ENCODE measurements around the gene ASCL5.

Gene ASCL5

DNA sequence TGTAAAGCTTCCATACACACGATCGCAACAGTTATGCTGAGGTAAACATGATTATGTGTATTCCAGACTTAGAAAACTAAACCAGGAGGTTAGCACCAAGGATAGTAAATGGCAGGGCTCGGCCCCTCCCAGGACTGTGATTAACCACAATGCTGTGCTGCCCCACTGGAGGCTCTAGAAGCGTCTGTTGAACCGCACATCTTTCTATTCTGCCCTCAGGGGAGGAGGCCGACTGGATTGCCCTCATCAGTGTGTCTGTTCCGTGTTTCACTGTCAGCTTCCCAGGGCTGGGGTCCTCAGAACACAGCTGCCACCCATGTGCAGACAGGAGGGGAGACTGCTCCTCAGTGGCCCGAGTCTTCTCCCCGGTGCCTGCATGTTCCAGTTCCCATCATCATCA lies 12.8 kb upstream of the ASCL5 start:
- Mint-ChIP-seq H3K4me1 (peaks cover 12% of the 10 kb centered on the region), H3K27me3 (ENCODE audit: low read depth, poor library complexity) (peaks cover 8% of the 10 kb centered on the region), H3K27ac (no peak overlapping the region), H3K9me3 (no peaks in the 10 kb centered on the region), H3K4me3 (no peak overlapping the region), H3K36me3 (ENCODE audit: low read depth) (peaks cover 54% of the 10 kb centered on the region)
- TF ChIP-seq, protein P1, sequence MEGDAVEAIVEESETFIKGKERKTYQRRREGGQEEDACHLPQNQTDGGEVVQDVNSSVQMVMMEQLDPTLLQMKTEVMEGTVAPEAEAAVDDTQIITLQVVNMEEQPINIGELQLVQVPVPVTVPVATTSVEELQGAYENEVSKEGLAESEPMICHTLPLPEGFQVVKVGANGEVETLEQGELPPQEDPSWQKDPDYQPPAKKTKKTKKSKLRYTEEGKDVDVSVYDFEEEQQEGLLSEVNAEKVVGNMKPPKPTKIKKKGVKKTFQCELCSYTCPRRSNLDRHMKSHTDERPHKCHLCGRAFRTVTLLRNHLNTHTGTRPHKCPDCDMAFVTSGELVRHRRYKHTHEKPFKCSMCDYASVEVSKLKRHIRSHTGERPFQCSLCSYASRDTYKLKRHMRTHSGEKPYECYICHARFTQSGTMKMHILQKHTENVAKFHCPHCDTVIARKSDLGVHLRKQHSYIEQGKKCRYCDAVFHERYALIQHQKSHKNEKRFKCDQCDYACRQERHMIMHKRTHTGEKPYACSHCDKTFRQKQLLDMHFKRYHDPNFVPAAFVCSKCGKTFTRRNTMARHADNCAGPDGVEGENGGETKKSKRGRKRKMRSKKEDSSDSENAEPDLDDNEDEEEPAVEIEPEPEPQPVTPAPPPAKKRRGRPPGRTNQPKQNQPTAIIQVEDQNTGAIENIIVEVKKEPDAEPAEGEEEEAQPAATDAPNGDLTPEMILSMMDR (IDR thresholded peaks at IDR 0.05): no peak
- DNase-seq: no peak

- Mint-ChIP-seq H3K27me3 (ENCODE audit: low read depth, poor library complexity) (peaks cover 8% of the 10 kb centered on the region), H3K4me3 (no peak overlapping the region), H3K36me3 (ENCODE audit: low read depth) (peaks cover 54% of the 10 kb centered on the region), H3K9me3 (no peaks in the 10 kb centered on the region), H3K27ac (no peak overlapping the region), H3K4me1 (peaks cover 12% of the 10 kb centered on the region)
- TF ChIP-seq, protein P1 (IDR thresholded peaks at IDR 0.05): no peak
- no peak for DNase-seq
These were observed 12.3 kb upstream of the ASCL5 start for GRCh38 chr1:201139306-201139705.

DNA sequence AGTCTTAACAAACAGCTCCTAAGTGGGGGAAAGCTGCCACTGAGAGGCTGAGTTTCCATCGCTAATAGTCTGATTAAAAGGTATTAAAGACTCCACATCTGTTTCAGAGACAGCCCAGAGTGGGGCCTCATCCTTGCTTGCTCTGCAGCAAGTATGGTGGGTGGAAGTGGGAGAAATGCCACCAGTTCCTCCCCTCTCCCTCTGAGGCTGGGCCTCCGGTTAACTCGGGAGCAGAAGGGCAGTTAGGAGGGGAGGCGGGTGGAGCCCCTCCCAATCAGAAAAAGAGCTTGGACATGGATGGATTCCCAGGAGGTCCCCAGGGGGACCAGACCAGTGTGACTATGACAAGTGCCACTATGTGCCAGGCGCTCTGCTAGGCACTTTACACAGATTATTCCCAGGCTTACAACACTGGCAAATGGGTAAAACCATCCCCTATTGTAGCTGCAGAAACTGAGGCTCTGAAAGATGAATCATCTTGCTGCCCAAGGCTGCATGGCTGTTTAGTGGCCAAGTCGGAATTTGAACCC lies 11.4 kb upstream of the ASCL5 start:
- H3K4me1 Mint-ChIP-seq: peaks cover 12% of the 10 kb centered on the region
- H3K27ac Mint-ChIP-seq: no peak overlapping the region
- H3K27me3 Mint-ChIP-seq (ENCODE audit: low read depth, poor library complexity): peaks cover 11% of the 10 kb centered on the region
- H3K9me3 Mint-ChIP-seq: no peaks in the 10 kb centered on the region
- H3K4me3 Mint-ChIP-seq: no peak overlapping the region
- TF ChIP-seq, protein P1 (IDR thresholded peaks at IDR 0.05): no peak
- DNase-seq: no peak
- peaks cover 56% of the 10 kb centered on the region for H3K36me3 Mint-ChIP-seq (ENCODE audit: low read depth)

- TF ChIP-seq, protein P1 (IDR thresholded peaks at IDR 0.05): no peak
- H3K4me3 Mint-ChIP-seq: no peak overlapping the region
- peak overlapping the region; percentile 66 for H3K27ac Mint-ChIP-seq
These were observed 10.8 kb upstream of the ASCL5 start for GRCh38 chr1:201137579-201138310.

GRCh38 chr1:201137024-201137392 lies 10.0 kb upstream of the ASCL5 start:
- H3K4me3 Mint-ChIP-seq: no peak overlapping the region
- H3K9me3 Mint-ChIP-seq: no peaks in the 10 kb centered on the region
- H3K27me3 Mint-ChIP-seq (ENCODE audit: low read depth, poor library complexity): peaks cover 5% of the 10 kb centered on the region
- peaks cover 7% of the 10 kb centered on the region for H3K4me1 Mint-ChIP-seq
- no peak for DNase-seq
- peaks cover 55% of the 10 kb centered on the region for H3K36me3 Mint-ChIP-seq (ENCODE audit: low read depth)
- H3K27ac Mint-ChIP-seq: no peak overlapping the region
- TF ChIP-seq, protein P1 (IDR thresholded peaks at IDR 0.05): no peak

More at GRCh38 chr1:201137579-201138310, 10.8 kb upstream of the ASCL5 start:
- peaks cover 9% of the 10 kb centered on the region for H3K27me3 Mint-ChIP-seq (ENCODE audit: low read depth, poor library complexity)
- peaks cover 57% of the 10 kb centered on the region for H3K36me3 Mint-ChIP-seq (ENCODE audit: low read depth)
- no peak for DNase-seq
- peaks cover 12% of the 10 kb centered on the region for H3K4me1 Mint-ChIP-seq
- no peaks in the 10 kb centered on the region for H3K9me3 Mint-ChIP-seq
